GM12892 (cell line): ENCODE measurements around the gene MST1R.
"Not testable (repeated sequence)": the region's sequence is repeated elsewhere in the genome, so short reads cannot be mapped to it uniquely, and the experiment has no call there.

ENCODE experiments used
- DNase-seq: peaks from one replicate; pipeline ENCODE4 v3.0.0; 2011; ENCODE audit not compliant: insufficient read length
- FAIRE-seq: peaks from 2 replicates; lab custom pipeline; 2011; peaks lifted over from hg19 to GRCh38; lab: Jason Lieb, UNC
- POLR2A ChIP-seq: IDR thresholded peaks from 2 replicates; pipeline ENCODE4 v1.6.1; 2011; ENCODE audit warnings: low read depth, low read length, control low read depth
- POLR2AphosphoS5 ChIP-seq: IDR thresholded peaks from 2 replicates; pipeline ENCODE4 v1.6.1; 2011; ENCODE audit warnings: low read depth, low read length, control low read depth
- TAF1 ChIP-seq: IDR thresholded peaks from 2 replicates; pipeline ENCODE4 v1.6.1; 2011; ENCODE audit warnings: low read depth, mild to moderate bottlenecking, control low read depth, low read length, borderline replicate concordance

Gene MST1R

GRCh38 chr3:49928481-49929017 is 24.9 kb upstream of the MST1R start:
- TF ChIP-seq POLR2A = no peak
- TF ChIP-seq POLR2AphosphoS5 = no peak
- no peak for TF ChIP-seq TAF1
- FAIRE-seq (peak; percentile 5), DNase-seq (no peak)

DNA sequence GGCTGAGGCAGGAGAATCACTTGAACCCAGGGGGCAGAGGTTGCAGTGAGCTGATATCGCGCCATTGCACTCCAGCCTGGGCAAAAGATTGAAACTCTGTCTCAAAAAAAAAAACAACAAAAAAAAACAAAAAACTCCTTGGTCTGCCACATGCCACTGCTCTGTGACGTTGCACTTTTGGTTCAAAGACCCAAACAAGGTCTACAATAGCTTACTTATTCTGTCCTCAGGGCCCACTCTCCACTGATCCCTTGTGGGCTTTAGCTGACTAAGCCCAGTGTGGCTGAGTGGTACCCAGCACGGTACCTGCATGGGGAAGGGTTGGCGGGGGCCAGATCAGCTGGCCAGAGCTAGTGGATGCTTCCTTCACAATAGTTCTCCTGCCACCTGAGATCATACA is 24.1 kb upstream of the MST1R start:
- TF ChIP-seq POLR2AphosphoS5 (no peak), POLR2A (no peak), TAF1 (no peak)
- DNase-seq (no peak), FAIRE-seq (no peak)

DNA sequence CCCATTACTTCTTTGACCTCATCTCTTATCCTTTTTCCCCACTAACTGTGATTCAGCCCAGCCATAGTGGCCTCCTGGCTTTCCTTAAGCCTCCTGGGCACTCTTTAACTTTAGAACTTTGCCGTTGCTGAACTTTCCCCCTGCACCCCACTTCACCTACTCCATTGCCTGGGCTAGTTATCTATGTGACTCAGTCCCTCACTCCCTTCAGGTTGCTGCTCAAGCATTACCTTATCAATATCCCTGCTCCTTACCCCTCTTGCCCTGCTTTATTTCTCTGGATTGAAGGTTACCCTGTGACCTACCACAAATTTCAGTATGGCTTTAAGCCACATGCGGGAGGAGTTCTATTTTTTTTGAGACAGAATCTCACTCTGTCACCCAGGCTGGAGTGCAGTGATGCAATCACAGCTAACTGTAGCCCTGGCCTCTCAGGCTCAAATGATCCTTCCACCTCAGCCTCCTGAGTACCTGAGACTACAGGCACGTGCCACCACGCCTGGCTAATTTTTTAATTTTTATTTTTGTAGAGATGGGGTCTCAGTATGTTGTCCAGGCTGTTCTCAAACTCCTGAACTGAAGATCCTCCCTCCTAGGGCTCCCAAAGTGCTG is 22.6 kb upstream of the MST1R start:
- DNase-seq (no peak), FAIRE-seq (no peak)
- no peak for TF ChIP-seq TAF1
- TF ChIP-seq POLR2A = no peak
- no peak for TF ChIP-seq POLR2AphosphoS5

DNA sequence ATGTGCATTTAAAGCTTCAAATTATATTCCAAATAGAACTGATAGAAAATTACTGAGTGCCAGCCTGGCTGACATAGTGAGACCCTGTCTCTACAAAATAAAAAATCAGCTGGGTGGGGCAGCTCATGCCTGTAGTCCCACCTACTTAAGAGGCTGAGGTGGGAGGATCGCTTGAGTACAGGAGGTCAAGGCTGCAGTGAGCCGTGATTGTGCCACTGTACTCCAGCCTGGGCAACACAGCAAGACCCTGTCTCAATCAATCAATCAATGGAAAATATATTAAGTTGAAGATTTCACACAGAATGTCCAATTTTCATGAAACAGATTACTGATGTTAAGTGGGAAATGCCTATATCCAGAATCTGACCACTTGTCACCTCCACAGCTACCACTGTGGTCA is 21.8 kb upstream of the MST1R start:
- TF ChIP-seq POLR2AphosphoS5 = no peak
- TF ChIP-seq POLR2A = no peak
- FAIRE-seq (no peak), DNase-seq (no peak)

DNA sequence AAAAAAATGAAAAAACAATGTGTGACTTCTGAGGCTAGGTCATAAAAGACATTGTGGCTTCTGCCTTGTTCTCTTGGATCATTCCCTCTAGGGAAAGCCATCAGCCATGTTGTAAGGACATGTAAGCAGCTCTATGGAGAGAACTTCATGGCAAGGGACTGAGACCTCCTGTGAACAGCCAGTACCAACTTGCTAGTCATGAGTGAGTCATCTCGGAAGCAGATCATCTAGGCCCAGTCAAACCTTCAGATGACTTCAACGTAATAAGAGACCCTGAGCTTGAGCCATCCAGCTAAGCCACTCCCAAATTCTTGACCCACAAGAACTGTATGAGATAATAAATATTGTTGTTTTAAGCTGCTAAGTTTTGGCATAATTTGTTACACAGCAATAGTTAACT is 21.0 kb upstream of the MST1R start:
- FAIRE-seq = no peak
- no peak for DNase-seq
- TF ChIP-seq POLR2A (no peak), POLR2AphosphoS5 (no peak), TAF1 (no peak)

DNA sequence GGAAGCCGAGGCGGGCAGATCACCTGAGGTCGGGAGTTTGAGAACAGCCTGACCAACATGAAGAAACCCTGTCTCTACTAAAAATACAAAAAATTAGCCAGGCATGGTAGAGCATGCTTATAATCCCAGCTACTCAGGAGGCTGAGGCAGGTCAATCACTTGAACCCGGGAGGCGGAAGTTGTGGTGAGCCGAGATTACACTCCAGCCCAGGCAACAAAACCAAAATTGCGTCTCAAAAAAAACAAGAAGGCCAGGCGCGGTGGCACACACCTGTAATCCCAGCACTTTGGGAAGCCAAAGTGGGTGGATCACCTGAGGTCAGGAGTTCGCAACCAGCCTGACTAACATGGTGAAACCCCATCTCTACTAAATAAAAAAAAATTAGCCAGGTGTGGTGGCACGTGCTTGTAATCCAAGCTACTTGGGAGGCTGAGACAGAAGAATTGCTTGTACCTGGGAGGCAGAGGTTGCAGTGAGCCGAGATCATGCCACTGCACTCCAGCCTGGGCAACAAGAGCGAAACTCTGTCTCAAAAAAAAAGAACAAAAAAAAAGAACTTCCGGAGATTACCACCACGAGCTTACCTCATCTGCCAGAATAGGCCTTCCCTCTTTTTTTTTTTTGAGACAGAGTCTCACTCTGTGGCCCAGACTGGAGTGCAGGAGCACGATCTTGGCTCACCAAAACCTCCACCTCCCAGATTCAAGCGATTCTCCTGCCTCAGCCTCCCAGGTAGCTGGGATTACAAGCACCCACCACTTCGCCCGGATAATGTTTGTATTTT is 14.3 kb upstream of the MST1R start:
- not testable (repeated sequence) for FAIRE-seq, DNase-seq

DNA sequence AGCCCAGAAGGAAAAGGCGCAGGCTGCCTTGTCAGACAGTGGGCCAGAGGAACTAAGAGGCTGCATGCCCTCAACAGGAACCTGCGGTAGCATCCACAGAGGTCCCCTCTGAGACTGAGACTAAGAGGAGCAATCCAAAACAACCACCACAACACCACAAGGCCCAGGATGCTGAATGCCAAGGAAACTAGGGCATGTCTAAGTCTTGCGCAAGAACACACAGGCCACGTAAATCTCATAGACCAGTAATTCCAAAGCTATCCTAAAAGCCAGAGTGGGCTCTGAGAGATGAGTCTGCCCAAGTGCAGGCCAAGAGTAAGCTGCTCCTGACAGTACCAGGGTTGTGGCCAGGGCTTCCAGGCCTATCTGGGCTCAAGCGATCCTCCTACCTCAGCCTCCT is 13.0 kb upstream of the MST1R start:
- TF ChIP-seq POLR2A (no peak), POLR2AphosphoS5 (no peak), TAF1 (no peak)
- FAIRE-seq (no peak), DNase-seq (no peak)

- no peak for TF ChIP-seq POLR2A
- TF ChIP-seq TAF1 = no peak
- TF ChIP-seq POLR2AphosphoS5 = no peak
- no peak for DNase-seq
- no peak for FAIRE-seq
Measured at GRCh38 chr3:49914906-49915305, 11.2 kb upstream of the MST1R start.

- no peak for FAIRE-seq
- no peak for DNase-seq
- no peak for TF ChIP-seq POLR2A
- no peak for TF ChIP-seq POLR2AphosphoS5
- TF ChIP-seq TAF1 = no peak
Measured at GRCh38 chr3:49912881-49913281, 9.2 kb upstream of the MST1R start.

- FAIRE-seq (no peak), DNase-seq (no peak)
- TF ChIP-seq POLR2A (no peak), POLR2AphosphoS5 (no peak), TAF1 (no peak)
Measured at GRCh38 chr3:49911611-49912010, 7.9 kb upstream of the MST1R start.

GRCh38 chr3:49911124-49911420 is 7.4 kb upstream of the MST1R start:
- DNase-seq (no peak), FAIRE-seq (no peak)
- TF ChIP-seq POLR2A = no peak
- no peak for TF ChIP-seq POLR2AphosphoS5
- no peak for TF ChIP-seq TAF1
